Stimulated activated effector memory CD8-positive, alpha-beta T cell treated with anti-CD3 and anti-CD28 coated beads, Interleukin-12 subunit alpha, Interleukin-12 subunit beta, amount 100 ng/mL, for 72 hours (primary cell): Measurements from ENCODE around the gene SPOCK1.

ENCODE experiments used
- ATAC-seq: fragments of 150-1000 bp; cut with Tn5 transposase; 2 replicates; pipeline ENCODE4 v1.10.0; 2021
- DNase-seq, 2 donors: peaks; one replicate each; pipeline ENCODE4 v3.0.0; 2021 to 2022; ENCODE audit warnings: low spot score in 2 of 2
- H3K27ac Mint-ChIP-seq: one replicate; pipeline ENCODE4 v1.8.0; 2022; ENCODE audit warnings: mild to moderate bottlenecking, mixed read lengths
- H3K36me3 Mint-ChIP-seq: one replicate; pipeline ENCODE4 v1.8.0; 2022; ENCODE audit warnings: mild to moderate bottlenecking, mixed read lengths
- H3K4me1 Mint-ChIP-seq: one replicate; pipeline ENCODE4 v1.8.0; 2022; ENCODE audit warnings: mixed read lengths
- H3K4me3 Mint-ChIP-seq: one replicate; pipeline ENCODE4 v1.8.0; 2022; ENCODE audit warnings: mild to moderate bottlenecking, mixed read lengths
- H3K9me3 Mint-ChIP-seq: one replicate; pipeline ENCODE4 v1.8.0; 2022; ENCODE audit warnings: mixed read lengths

SPOCK1 gene

DNA sequence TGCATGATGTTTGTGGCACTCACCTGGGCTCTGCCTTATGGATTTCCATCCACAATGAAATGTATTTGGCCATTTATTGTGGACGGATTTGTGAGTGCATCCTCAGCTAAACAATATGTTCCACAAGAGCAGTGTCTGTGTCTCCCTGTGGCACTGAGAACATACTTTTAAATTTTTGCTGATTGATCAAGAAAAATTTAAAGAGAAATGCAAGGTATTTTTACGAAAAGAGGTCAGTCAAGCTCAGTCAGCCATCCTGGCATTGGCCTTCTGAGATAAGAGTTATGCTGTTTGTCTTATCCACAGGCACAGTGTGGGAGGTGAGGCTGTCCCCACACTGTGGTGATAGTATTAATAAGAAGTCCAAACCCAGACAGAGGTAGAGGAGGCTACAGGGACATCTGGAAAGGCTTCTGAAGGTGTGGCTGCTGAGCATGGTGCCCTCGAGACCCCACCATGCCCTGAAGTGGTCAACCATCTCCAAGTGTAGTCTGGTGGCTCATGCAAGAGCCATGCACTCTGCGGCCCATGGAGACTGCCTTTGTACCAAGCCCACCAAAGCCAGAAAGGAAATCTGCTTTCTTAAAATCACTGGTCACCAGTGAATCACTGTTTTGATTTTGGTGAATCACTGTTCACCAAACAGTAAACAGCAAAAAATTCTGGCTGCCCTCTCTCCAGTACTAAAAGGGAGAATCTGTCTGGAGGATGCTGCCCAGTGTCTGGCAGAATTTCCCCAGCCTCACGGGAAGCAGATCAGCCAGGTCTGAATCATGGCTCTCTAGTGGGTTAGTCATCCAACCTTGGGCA is 28.8 kb downstream of the SPOCK1 start:
- no peaks in the 10 kb centered on the region for H3K4me1 Mint-ChIP-seq
- DNase-seq (no peak), ATAC-seq (no peak)
- no peak overlapping the region for H3K27ac Mint-ChIP-seq
- no peak overlapping the region for H3K4me3 Mint-ChIP-seq
- H3K9me3 Mint-ChIP-seq, result no peaks in the 10 kb centered on the region
- H3K36me3 Mint-ChIP-seq, result no peaks in the 10 kb centered on the region

- Mint-ChIP-seq H3K4me3 (no peak overlapping the region), H3K27ac (no peak overlapping the region), H3K36me3 (no peaks in the 10 kb centered on the region), H3K9me3 (no peaks in the 10 kb centered on the region), H3K4me1 (no peaks in the 10 kb centered on the region)
- DNase-seq, result no peak
- peak; percentile 16 for ATAC-seq
Observed at GRCh38 chr5:137466889-137467288, 32.2 kb downstream of the SPOCK1 start.

DNA sequence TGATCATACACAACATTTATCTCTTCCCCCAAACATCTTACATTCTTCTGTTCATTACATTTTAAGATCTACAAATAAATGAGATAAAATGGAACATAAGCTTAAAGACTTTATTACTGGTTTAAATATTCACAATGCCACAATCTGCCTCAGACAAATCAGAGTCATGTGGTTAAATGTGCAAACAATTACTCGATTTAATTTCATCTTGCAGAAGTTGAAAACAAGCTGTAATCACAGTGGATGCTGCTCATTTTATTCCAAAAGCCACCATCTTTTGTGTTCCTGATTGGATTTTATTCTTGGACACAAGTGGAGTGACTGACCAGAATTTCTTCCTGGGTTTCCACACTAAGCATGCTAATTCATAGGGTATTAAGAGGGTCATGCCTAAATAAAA is 33.2 kb downstream of the SPOCK1 start:
- Mint-ChIP-seq H3K4me1 (no peaks in the 10 kb centered on the region), H3K9me3 (no peaks in the 10 kb centered on the region), H3K4me3 (no peak overlapping the region), H3K36me3 (no peaks in the 10 kb centered on the region), H3K27ac (no peak overlapping the region)
- no peak for ATAC-seq
- DNase-seq, result no peak

DNA sequence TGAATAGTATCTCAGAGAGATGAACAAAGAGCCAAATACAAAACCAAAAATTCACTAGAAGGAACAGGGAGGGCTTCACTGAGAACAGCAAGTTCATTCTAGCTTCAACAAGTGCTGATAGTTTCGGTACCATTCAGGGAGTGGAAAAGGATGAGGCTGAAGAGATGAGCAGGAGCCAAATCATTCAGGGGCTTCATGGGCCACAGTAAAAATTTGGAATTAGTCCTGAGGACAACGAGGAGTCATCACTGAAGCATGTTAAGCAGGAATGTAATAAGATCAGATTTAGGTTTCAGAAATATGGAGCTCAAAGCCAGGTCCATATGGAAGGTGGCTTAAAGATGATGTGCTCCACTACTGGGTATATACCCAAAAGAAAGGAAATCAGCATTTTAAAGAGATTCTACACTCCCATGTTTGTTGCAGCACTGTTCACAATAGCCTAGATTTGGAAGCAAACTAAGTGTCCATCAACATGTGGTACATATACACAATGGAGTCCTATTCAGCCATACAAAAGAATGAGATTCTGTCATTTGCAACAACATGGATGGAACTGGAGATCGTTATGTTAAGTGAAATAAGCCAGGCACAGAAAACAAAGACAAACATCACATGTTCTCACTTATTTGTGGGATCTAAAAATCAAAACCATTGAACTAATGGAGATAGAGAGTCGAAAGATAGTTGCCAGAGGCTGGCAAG is 36.2 kb downstream of the SPOCK1 start:
- no peaks in the 10 kb centered on the region for H3K36me3 Mint-ChIP-seq
- ATAC-seq, result no peak

GRCh38 chr5:137462265-137462590 is 36.9 kb downstream of the SPOCK1 start:
- no peaks in the 10 kb centered on the region for H3K36me3 Mint-ChIP-seq
- H3K4me3 Mint-ChIP-seq, result no peak overlapping the region
- H3K9me3 Mint-ChIP-seq, result no peaks in the 10 kb centered on the region
- no peak for ATAC-seq
- no peak for DNase-seq
- H3K27ac Mint-ChIP-seq, result no peak overlapping the region
- H3K4me1 Mint-ChIP-seq, result no peaks in the 10 kb centered on the region

More for the DNA sequence above, 36.2 kb downstream of the SPOCK1 start:
- Mint-ChIP-seq H3K27ac (no peak overlapping the region), H3K4me1 (no peaks in the 10 kb centered on the region), H3K4me3 (no peak overlapping the region), H3K9me3 (no peaks in the 10 kb centered on the region)
- no peak for DNase-seq

GRCh38 chr5:137461391-137462264 is 37.5 kb downstream of the SPOCK1 start:
- no peaks in the 10 kb centered on the region for H3K4me1 Mint-ChIP-seq

GRCh38 chr5:137454671-137455070 is 44.5 kb downstream of the SPOCK1 start:
- H3K9me3 Mint-ChIP-seq, result peaks cover 3% of the 10 kb centered on the region
- H3K4me3 Mint-ChIP-seq, result no peak overlapping the region
- DNase-seq (no peak), ATAC-seq (no peak)
- H3K4me1 Mint-ChIP-seq, result no peaks in the 10 kb centered on the region
- H3K36me3 Mint-ChIP-seq, result no peaks in the 10 kb centered on the region
- H3K27ac Mint-ChIP-seq, result no peak overlapping the region

More at GRCh38 chr5:137461391-137462264, 37.5 kb downstream of the SPOCK1 start:
- H3K9me3 Mint-ChIP-seq, result no peaks in the 10 kb centered on the region
- H3K36me3 Mint-ChIP-seq, result no peaks in the 10 kb centered on the region
- no peak overlapping the region for H3K4me3 Mint-ChIP-seq
- H3K27ac Mint-ChIP-seq, result no peak overlapping the region
- DNase-seq (no peak), ATAC-seq (no peak)

GRCh38 chr5:137453483-137454080 is 45.5 kb downstream of the SPOCK1 start:
- Mint-ChIP-seq H3K4me1 (no peaks in the 10 kb centered on the region), H3K9me3 (peaks cover 3% of the 10 kb centered on the region), H3K27ac (no peak overlapping the region), H3K36me3 (no peaks in the 10 kb centered on the region), H3K4me3 (no peak overlapping the region)
- ATAC-seq (no peak), DNase-seq (no peak)

DNA sequence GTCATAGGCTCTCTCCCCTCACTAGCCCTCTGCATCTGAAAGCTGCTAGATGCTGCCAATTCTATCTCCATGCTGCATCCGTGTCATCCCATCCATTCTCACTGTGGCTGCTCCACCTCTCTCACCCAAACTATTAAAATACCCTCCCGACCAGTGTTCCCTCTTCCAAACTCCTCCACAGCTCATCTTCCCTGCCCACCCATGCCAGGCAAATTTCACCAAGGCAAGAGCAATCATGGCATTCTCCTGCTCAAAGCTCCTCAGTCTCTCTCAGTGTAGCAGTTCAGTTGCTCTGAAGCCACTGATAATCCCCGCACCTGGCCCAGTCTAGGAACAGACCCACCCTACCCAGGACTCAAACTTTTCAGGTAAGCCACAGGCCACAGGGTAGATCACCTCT is 48.4 kb downstream of the SPOCK1 start:
- H3K4me1 Mint-ChIP-seq, result no peaks in the 10 kb centered on the region
- no peak overlapping the region for H3K4me3 Mint-ChIP-seq
- ATAC-seq, result no peak
- H3K9me3 Mint-ChIP-seq, result peaks cover 3% of the 10 kb centered on the region
- no peak for DNase-seq
- no peaks in the 10 kb centered on the region for H3K36me3 Mint-ChIP-seq
- H3K27ac Mint-ChIP-seq, result no peak overlapping the region

- no peak for ATAC-seq
- Mint-ChIP-seq H3K36me3 (no peaks in the 10 kb centered on the region), H3K27ac (no peak overlapping the region), H3K4me3 (no peak overlapping the region), H3K9me3 (peaks cover 3% of the 10 kb centered on the region), H3K4me1 (no peaks in the 10 kb centered on the region)
- DNase-seq, result no peak
Observed at GRCh38 chr5:137448868-137449267, 50.3 kb downstream of the SPOCK1 start.

DNA sequence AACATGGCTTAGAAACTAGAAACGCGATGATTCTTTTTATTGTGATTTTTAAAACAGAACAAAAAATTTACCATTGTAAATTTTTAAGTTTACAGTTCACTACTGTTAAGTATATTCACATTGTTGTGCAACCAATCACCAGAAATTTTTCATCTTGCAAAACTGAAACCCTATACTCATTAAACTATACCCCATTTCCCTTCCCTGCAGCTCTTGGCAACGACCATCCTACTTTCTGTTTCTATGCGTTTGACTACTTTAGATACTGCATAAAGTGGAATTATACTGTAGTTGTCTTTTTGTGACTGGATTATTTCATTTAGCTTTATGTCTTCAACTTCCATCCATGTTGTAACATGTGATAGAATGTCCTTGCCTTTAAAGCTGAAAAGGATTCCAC is 52.5 kb downstream of the SPOCK1 start:
- no peaks in the 10 kb centered on the region for H3K36me3 Mint-ChIP-seq
- peaks cover 3% of the 10 kb centered on the region for H3K9me3 Mint-ChIP-seq
- no peaks in the 10 kb centered on the region for H3K4me1 Mint-ChIP-seq
- DNase-seq (no peak), ATAC-seq (no peak)
- H3K4me3 Mint-ChIP-seq, result no peak overlapping the region
- no peak overlapping the region for H3K27ac Mint-ChIP-seq

DNA sequence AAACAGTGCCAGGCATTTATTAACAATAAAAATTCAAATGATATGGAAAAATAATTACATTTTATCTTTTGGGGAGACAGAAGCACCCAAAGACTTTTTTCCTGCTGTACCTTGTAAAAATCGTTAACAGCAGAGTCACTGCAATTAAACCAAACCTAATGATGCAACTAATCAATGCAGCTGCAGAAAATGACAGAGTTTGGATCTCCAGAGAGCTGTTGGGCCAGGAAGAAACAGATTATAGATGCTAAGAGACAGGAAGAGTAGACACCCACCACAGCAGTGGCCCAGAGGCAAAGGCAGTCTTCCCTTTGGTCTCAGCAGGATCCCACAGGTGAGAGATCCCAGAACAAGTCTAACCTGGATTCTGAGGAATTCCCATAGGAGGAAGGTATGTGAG is 53.0 kb downstream of the SPOCK1 start:
- ATAC-seq (no peak), DNase-seq (no peak)
- peaks cover 3% of the 10 kb centered on the region for H3K9me3 Mint-ChIP-seq
- H3K36me3 Mint-ChIP-seq, result no peaks in the 10 kb centered on the region
- no peak overlapping the region for H3K4me3 Mint-ChIP-seq
- no peak overlapping the region for H3K27ac Mint-ChIP-seq
- no peaks in the 10 kb centered on the region for H3K4me1 Mint-ChIP-seq

GRCh38 chr5:137442660-137443059 is 56.5 kb downstream of the SPOCK1 start:
- Mint-ChIP-seq H3K4me3 (no peak overlapping the region), H3K4me1 (no peaks in the 10 kb centered on the region), H3K27ac (no peak overlapping the region), H3K9me3 (no peaks in the 10 kb centered on the region), H3K36me3 (no peaks in the 10 kb centered on the region)
- ATAC-seq (no peak), DNase-seq (no peak)

GRCh38 chr5:137441476-137441875 is 57.6 kb downstream of the SPOCK1 start:
- H3K27ac Mint-ChIP-seq, result no peak overlapping the region
- no peak overlapping the region for H3K4me3 Mint-ChIP-seq
- no peaks in the 10 kb centered on the region for H3K4me1 Mint-ChIP-seq
- no peak for DNase-seq
- no peaks in the 10 kb centered on the region for H3K36me3 Mint-ChIP-seq
- no peaks in the 10 kb centered on the region for H3K9me3 Mint-ChIP-seq
- no peak for ATAC-seq

GRCh38 chr5:137440795-137441194 is 58.3 kb downstream of the SPOCK1 start:
- no peaks in the 10 kb centered on the region for H3K9me3 Mint-ChIP-seq
- DNase-seq (no peak), ATAC-seq (no peak)
- no peaks in the 10 kb centered on the region for H3K36me3 Mint-ChIP-seq
- no peak overlapping the region for H3K4me3 Mint-ChIP-seq
- no peaks in the 10 kb centered on the region for H3K4me1 Mint-ChIP-seq
- H3K27ac Mint-ChIP-seq, result no peak overlapping the region
